Cerebellar nuclear complex (tissue), 1 donor: ENCODE data around the gene TTI1.
"Not testable (repeated sequence)": the region's sequence is repeated elsewhere in the genome, so short reads cannot be mapped to it uniquely, and the experiment has no call there.

Experiments used
- DNase-seq, 2 experiments: peaks; one replicate each; lab custom pipeline; 2025; lab: John Stamatoyannopoulos, UW

The TTI1 gene

GRCh38 chr20:37968841-37969401, 64.3 kb downstream of the TTI1 start:
- DNase-seq, result no peak

- not testable (repeated sequence) for DNase-seq
Observed at GRCh38 chr20:37963483-37963882, 69.8 kb downstream of the TTI1 start.

- no peak for DNase-seq
Observed at GRCh38 chr20:37961066-37961465, 72.2 kb downstream of the TTI1 start.

- no peak for DNase-seq
Observed at GRCh38 chr20:37958856-37959520, 74.3 kb downstream of the TTI1 start.

- DNase-seq, result no peak
Observed at GRCh38 chr20:37956107-37956585, 77.1 kb downstream of the TTI1 start.

- DNase-seq, result no peak
Observed at GRCh38 chr20:37955511-37955910, 77.7 kb downstream of the TTI1 start.

- DNase-seq, result no peak
Observed at GRCh38 chr20:37954626-37955025, 78.6 kb downstream of the TTI1 start.

- DNase-seq, result no peak
Observed at GRCh38 chr20:37954190-37954589, 79.1 kb downstream of the TTI1 start.

- no peak for DNase-seq
Observed at GRCh38 chr20:37948956-37949355, 84.3 kb downstream of the TTI1 start.

- no peak for DNase-seq
Observed at GRCh38 chr20:37947943-37948342, 85.3 kb downstream of the TTI1 start.

- no peak for DNase-seq
Observed at GRCh38 chr20:37946946-37947345, 86.3 kb downstream of the TTI1 start.

- DNase-seq, result no peak
Observed at GRCh38 chr20:37945091-37945547, 88.1 kb downstream of the TTI1 start.

- DNase-seq, result no peak
Observed at GRCh38 chr20:37944456-37944981, 88.7 kb downstream of the TTI1 start.

GRCh38 chr20:37943501-37944455, 89.5 kb downstream of the TTI1 start:
- DNase-seq, result no peak

- DNase-seq, result no peak
Observed at GRCh38 chr20:37943033-37943432, 90.2 kb downstream of the TTI1 start.

GRCh38 chr20:37941992-37942391, 91.3 kb downstream of the TTI1 start:
- no peak for DNase-seq

GRCh38 chr20:37941332-37941731, 91.9 kb downstream of the TTI1 start:
- no peak for DNase-seq

- no peak for DNase-seq
Observed at GRCh38 chr20:37940858-37941257, 92.4 kb downstream of the TTI1 start.

GRCh38 chr20:37939701-37940560, 93.3 kb downstream of the TTI1 start:
- DNase-seq, result no peak

GRCh38 chr20:37938954-37939353, 94.3 kb downstream of the TTI1 start:
- DNase-seq, result no peak

GRCh38 chr20:37938181-37938750, 95.0 kb downstream of the TTI1 start:
- DNase-seq, result no peak
